Liver (tissue), 9 donors: Measurements from ENCODE around the gene GRK5. TPM values are rescaled to one million over a fixed set of nuclear protein-coding genes. Genes with fewer than 3 reads are reported as not detected.
"Not testable (repeated sequence)": the region's sequence is repeated elsewhere in the genome, so short reads cannot be mapped to it uniquely, and the experiment has no call there.

ENCODE experiments used
- DNase-seq: peaks from one replicate; pipeline ENCODE4 v3.0.0-alpha.2; 2017; ENCODE audit warnings: low spot score
- H3K27ac ChIP-seq, 2 donors: one replicate each; pipeline ENCODE4 v1.7.0; 2013; ENCODE audit warnings: inconsistent platforms in 2 of 2, low read length in 2 of 2, control low read depth in 1 of 2, low read depth in 1 of 2, mild to moderate bottlenecking in 1 of 2
- H3K27me3 ChIP-seq, 4 donors: one replicate each; pipeline versions ENCODE4 v1.6.1 to v1.7.0; 2013; ENCODE audit warnings: low read length in 3 of 4, inconsistent platforms in 1 of 4, mild to moderate bottlenecking in 1 of 4, moderate library complexity in 1 of 4; ENCODE audit not compliant: control insufficient read depth in 4 of 4, insufficient read depth in 4 of 4
- H3K36me3 ChIP-seq, 4 donors: one replicate each; pipeline versions ENCODE4 v1.6.1 to v1.7.0; 2013; ENCODE audit warnings: low read length in 3 of 4, mild to moderate bottlenecking in 3 of 4, low read depth in 1 of 4, moderate library complexity in 1 of 4; ENCODE audit not compliant: control insufficient read depth in 4 of 4, insufficient read depth in 3 of 4
- H3K4me1 ChIP-seq, 4 donors: one replicate each; pipeline versions ENCODE4 v1.6.1 to v1.7.0; 2013; ENCODE audit warnings: low read length in 3 of 4, mild to moderate bottlenecking in 3 of 4, moderate library complexity in 1 of 4; ENCODE audit not compliant: control insufficient read depth in 4 of 4, insufficient read depth in 4 of 4
- H3K4me3 ChIP-seq, 3 donors: one replicate each; pipeline versions ENCODE4 v1.6.1 to v1.7.0; 2013; ENCODE audit warnings: low read length in 3 of 3, control low read depth in 1 of 3, low read depth in 1 of 3, mild to moderate bottlenecking in 1 of 3
- H3K9ac ChIP-seq, 2 donors: one replicate each; pipeline ENCODE4 v1.7.0; 2013; ENCODE audit warnings: low read length in 2 of 2, mild to moderate bottlenecking in 2 of 2, moderate library complexity in 2 of 2, control low read depth in 1 of 2, low read depth in 1 of 2
- H3K9me3 ChIP-seq, 4 donors: one replicate each; pipeline versions ENCODE4 v1.6.1 to v1.7.0; 2013; ENCODE audit warnings: low read length in 3 of 4; ENCODE audit not compliant: control insufficient read depth in 4 of 4
- EGR1 ChIP-seq, 2 donors: IDR thresholded peaks; 2 replicates each; pipeline ENCODE4 v1.6.1; 2016 to 2018; ENCODE audit warnings: antibody characterized with exemption in 2 of 2, low read depth in 2 of 2
- FOXA1 ChIP-seq: IDR thresholded peaks from 2 replicates; pipeline ENCODE4 v1.6.1; 2016; ENCODE audit warnings: antibody characterized with exemption
- FOXA2 ChIP-seq: IDR thresholded peaks from 2 replicates; pipeline ENCODE4 v1.6.1; 2016; ENCODE audit warnings: antibody characterized with exemption
- GABPA ChIP-seq, 2 donors: IDR thresholded peaks in 1 of 2; conservative IDR thresholded peaks in 1 of 2; 2 replicates each; pipeline ENCODE4 v1.6.1; 2016; ENCODE audit warnings: antibody characterized with exemption in 2 of 2, mild to moderate bottlenecking in 1 of 2, moderate library complexity in 1 of 2
- HNF4A ChIP-seq, 2 donors: conservative IDR thresholded peaks; 2 replicates each; pipeline ENCODE4 v1.6.1; 2016; ENCODE audit warnings: antibody characterized with exemption in 2 of 2, mild to moderate bottlenecking in 2 of 2
- HNF4G ChIP-seq: IDR thresholded peaks from 2 replicates; pipeline ENCODE4 v1.6.1; 2016; ENCODE audit warnings: antibody characterized with exemption
- MAX ChIP-seq: IDR thresholded peaks from 2 replicates; pipeline ENCODE4 v1.6.1; 2016; ENCODE audit warnings: antibody characterized with exemption
- NR2F2 ChIP-seq: IDR thresholded peaks from 2 replicates; pipeline ENCODE4 v1.6.1; 2016; ENCODE audit warnings: antibody characterized with exemption
- RAD21 ChIP-seq, 2 donors: IDR thresholded peaks; 2 replicates each; pipeline ENCODE4 v1.6.1; 2016; ENCODE audit warnings: antibody characterized with exemption in 2 of 2, mild to moderate bottlenecking in 2 of 2
- REST ChIP-seq: IDR thresholded peaks from 2 replicates; pipeline ENCODE4 v1.6.1; 2016; ENCODE audit warnings: antibody characterized with exemption, mild to moderate bottlenecking
- RXRA ChIP-seq, 2 donors: IDR thresholded peaks; 2 replicates each; pipeline ENCODE4 v1.6.1; 2017 to 2018; ENCODE audit warnings: antibody characterized with exemption in 2 of 2, mild to moderate bottlenecking in 1 of 2
- SP1 ChIP-seq: IDR thresholded peaks from 2 replicates; pipeline ENCODE4 v1.6.1; 2018; ENCODE audit warnings: antibody characterized with exemption, mild to moderate bottlenecking
- TAF1 ChIP-seq: conservative IDR thresholded peaks from 2 replicates; pipeline ENCODE4 v1.6.1; 2016; ENCODE audit warnings: antibody characterized with exemption, mild to moderate bottlenecking
- YY1 ChIP-seq: IDR thresholded peaks from 2 replicates; pipeline ENCODE4 v1.6.1; 2016; ENCODE audit warnings: antibody characterized with exemption, mild to moderate bottlenecking
- ZBTB33 ChIP-seq: IDR thresholded peaks from 2 replicates; pipeline ENCODE4 v1.6.1; 2016; ENCODE audit warnings: antibody characterized with exemption
- WGBS: extraction: QIAGEN DNeasy Blood & Tissue Kit; methylation state at CpG from one replicate; pipeline ENCODE4 v1.1.7; 2013; 5-methylcytosine and 5-hydroxymethylcytosine counted together
- polyA plus RNA-seq, 2 donors: library from polyadenylated mRNA; stranded (reverse) in 1 of 2; unstranded in 1 of 2; fragments of 200-250 nt in 1 of 2; fragments of >200 nt in 1 of 2; fragmentation: Nextera tagmentation in 1 of 2; extraction: Ambion mirVana in 1 of 2; gene quantifications; one replicate each; pipeline versions ENCODE4 v1.2.1 to v1.2.3, GENCODE V29; 2013 to 2015
- total RNA-seq, 2 donors: library from RNA; depleted of rRNA; stranded (reverse); fragments of >200 nt; gene quantifications; one replicate each; pipeline ENCODE4 v1.2.3, GENCODE V29; 2014
- TF ChIP-seq, protein P1 (sequence below): fragments of 150-350 bp; IDR thresholded peaks from 2 replicates; pipeline ENCODE4 v1.5.1; 2017; ENCODE audit warnings: improper control_type of control experiment, low read depth, low read length; ENCODE audit not compliant: missing input control
- TF ChIP-seq, protein P2 (sequence below): IDR thresholded peaks from 2 replicates; pipeline ENCODE4 v1.6.1; 2016; ENCODE audit warnings: antibody characterized with exemption
- donor health status: healthy.
- donor health status: healthy.
- donor health status: healthy.
- donor health status: healthy.
- donor health status: healthy.

The GRK5 gene
- total and polyA plus RNA-seq, 4 donors = 2.1 to 6.6 (median 5.1) TPM

DNA sequence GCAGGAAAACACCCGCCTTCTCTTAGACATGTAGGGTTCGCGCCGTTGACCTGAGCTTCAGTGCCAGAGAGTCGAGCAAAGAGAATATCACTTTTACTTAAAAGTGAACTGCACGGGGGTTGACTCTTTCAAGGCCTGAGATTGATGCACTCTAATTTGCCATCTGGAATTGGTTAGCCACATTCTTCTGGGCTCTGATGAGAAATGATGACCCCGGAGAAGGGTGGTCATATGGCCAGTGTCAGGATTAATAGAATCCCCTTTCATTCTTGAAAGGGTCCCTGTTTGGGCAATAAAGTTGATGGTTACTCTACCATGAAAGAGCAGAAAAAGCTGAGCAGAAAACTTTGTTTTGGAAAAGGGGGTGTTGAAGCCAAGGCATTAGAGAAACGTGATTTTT, 31.2 kb downstream of the GRK5 start (continued):
- TF ChIP-seq ZBTB33 (no peak), TAF1 (no peak), HNF4A (conservative IDR thresholded peaks at IDR 0.05) (no peak), FOXA1 (no peak)
- TF ChIP-seq, protein P1, sequence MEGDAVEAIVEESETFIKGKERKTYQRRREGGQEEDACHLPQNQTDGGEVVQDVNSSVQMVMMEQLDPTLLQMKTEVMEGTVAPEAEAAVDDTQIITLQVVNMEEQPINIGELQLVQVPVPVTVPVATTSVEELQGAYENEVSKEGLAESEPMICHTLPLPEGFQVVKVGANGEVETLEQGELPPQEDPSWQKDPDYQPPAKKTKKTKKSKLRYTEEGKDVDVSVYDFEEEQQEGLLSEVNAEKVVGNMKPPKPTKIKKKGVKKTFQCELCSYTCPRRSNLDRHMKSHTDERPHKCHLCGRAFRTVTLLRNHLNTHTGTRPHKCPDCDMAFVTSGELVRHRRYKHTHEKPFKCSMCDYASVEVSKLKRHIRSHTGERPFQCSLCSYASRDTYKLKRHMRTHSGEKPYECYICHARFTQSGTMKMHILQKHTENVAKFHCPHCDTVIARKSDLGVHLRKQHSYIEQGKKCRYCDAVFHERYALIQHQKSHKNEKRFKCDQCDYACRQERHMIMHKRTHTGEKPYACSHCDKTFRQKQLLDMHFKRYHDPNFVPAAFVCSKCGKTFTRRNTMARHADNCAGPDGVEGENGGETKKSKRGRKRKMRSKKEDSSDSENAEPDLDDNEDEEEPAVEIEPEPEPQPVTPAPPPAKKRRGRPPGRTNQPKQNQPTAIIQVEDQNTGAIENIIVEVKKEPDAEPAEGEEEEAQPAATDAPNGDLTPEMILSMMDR = no peak

DNA sequence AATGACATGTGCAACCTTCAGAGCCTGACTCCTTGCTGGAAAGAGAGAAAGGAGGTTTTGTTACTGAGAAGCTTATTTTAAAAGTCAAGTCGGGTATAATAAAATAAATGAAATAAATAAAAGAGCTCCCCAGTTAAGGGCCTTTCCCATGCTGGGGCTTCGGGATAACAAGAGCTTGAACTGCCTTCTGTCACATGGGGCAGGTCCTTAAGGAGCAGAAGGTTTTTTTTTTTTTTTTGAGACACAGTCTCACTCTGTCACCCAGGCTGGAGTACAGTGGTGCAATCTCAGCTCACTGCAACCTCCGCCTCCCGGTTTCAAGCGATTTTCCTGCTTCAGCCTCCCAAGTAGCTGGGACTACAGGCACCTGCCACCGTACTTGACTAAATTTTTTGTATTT, 31.6 kb downstream of the GRK5 start:
- H3K36me3 ChIP-seq, H3K9me3 ChIP-seq, H3K4me3 ChIP-seq, H3K27ac ChIP-seq, DNase-seq, H3K9ac ChIP-seq, H3K27me3 ChIP-seq: not testable (repeated sequence)
- WGBS = 90% methylated on average over 6 of the region's 6 CpGs
- H3K4me1 ChIP-seq = peaks cover 7 to 35% (median 25%) of the 10 kb centered on the region in 4 donors

- WGBS = 94% methylated on average over 4 of the region's 4 CpGs
- not testable (repeated sequence) for H3K36me3 ChIP-seq, H3K4me3 ChIP-seq, DNase-seq, H3K27me3 ChIP-seq, H3K9ac ChIP-seq, H3K27ac ChIP-seq, H3K9me3 ChIP-seq
- peaks cover 7 to 35% (median 25%) of the 10 kb centered on the region in 4 donors for H3K4me1 ChIP-seq
These were observed 32.3 kb downstream of the GRK5 start for GRCh38 chr10:119239630-119240029.

- no peaks in the 10 kb centered on the region for H3K9me3 ChIP-seq
- no peak overlapping the region for H3K9ac ChIP-seq
- no peaks in the 10 kb centered on the region for H3K27me3 ChIP-seq
- no peaks in the 10 kb centered on the region for H3K36me3 ChIP-seq
- H3K4me1 ChIP-seq = peaks cover 7 to 35% (median 25%) of the 10 kb centered on the region in 4 donors
- peak overlapping the region in 1 of 3 donors; percentile 8 for H3K4me3 ChIP-seq
- peak overlapping the region; percentile 56 to 58 for H3K27ac ChIP-seq
- DNase-seq = peak; percentile 43
- 28% methylated on average over 12 of the region's 12 CpGs for WGBS
- TF ChIP-seq REST (no peak), GABPA (IDR thresholded peaks at IDR 0.05 in 1 of 2, conservative IDR thresholded peaks at IDR 0.05 in 1 of 2) (peak in 1 of 2 donors; percentile 45), RXRA (IDR thresholded peaks at IDR 0.05) (peak; percentile 97 to 99), EGR1 (IDR thresholded peaks at IDR 0.05; ENCODE audit: low read depth in 2 of 2) (no peak), FOXA2 (no peak), TAF1 (no peak), YY1 (no peak), RAD21 (IDR thresholded peaks at IDR 0.05) (peak in 1 of 2 donors; percentile 58), MAX (no peak), SP1 (peak; percentile 82), HNF4A (conservative IDR thresholded peaks at IDR 0.05) (peak; percentile 65 to 77), NR2F2 (no peak), FOXA1 (no peak), HNF4G (peak; percentile 20)
- TF ChIP-seq, protein P2, sequence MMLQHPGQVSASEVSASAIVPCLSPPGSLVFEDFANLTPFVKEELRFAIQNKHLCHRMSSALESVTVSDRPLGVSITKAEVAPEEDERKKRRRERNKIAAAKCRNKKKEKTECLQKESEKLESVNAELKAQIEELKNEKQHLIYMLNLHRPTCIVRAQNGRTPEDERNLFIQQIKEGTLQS = no peak
- TF ChIP-seq, protein P1 = no peak
These were observed 33.7 kb downstream of the GRK5 start for GRCh38 chr10:119241066-119241465.
